ENCODE measurements around the gene TPCN2.

DNA sequence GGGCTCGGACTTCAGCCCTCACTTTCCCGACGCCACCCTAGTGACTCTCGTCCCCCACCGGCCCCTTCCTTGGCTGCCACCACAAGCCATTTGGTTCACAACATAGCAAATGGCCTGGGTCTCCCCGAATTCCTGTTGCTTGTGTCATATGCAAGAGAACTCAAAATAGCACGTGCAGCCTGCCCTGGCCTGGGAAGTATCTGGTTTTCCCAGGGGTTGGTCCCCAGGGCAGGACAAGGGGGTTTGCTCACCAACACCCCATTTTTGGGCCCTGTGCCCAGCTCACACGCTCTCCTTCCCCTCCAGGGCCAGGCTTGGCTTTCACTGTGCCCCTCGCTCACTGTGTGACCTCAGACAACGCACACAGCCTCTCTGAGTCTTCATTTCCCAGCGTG lies 12.8 kb upstream of the TPCN2 start:
- TF ChIP-seq KLF1 (tag; IDR thresholded peaks at IDR 0.05) (no peak), FOXM1 (IDR thresholded peaks at IDR 0.05; ENCODE audit: low read depth) (no peak), FOXM1 (CRISPR knock-in tag; IDR thresholded peaks at IDR 0.05; ENCODE audit: low read depth) (no peak), TCF7L2 (IDR thresholded peaks at IDR 0.05; ENCODE audit: low read depth, low read length) (no peak), SNIP1 (IDR thresholded peaks at IDR 0.05; ENCODE audit: low read depth) (no peak), DPF2 (IDR thresholded peaks at IDR 0.05) (no peak), CHD1 (IDR thresholded peaks at IDR 0.05; ENCODE audit: low read length) (no peak), KLF6 (CRISPR knock-in tag; IDR thresholded peaks at IDR 0.05; ENCODE audit: borderline replicate concordance) (no peak), RAD21 (CRISPR knock-in tag; conservative IDR thresholded peaks at IDR 0.05 in 1 of 2, IDR thresholded peaks at IDR 0.05 in 1 of 2) (no peak)

Data from K562 (cell line).